ENCODE results near the gene GPC6.

GPC6 gene

DNA sequence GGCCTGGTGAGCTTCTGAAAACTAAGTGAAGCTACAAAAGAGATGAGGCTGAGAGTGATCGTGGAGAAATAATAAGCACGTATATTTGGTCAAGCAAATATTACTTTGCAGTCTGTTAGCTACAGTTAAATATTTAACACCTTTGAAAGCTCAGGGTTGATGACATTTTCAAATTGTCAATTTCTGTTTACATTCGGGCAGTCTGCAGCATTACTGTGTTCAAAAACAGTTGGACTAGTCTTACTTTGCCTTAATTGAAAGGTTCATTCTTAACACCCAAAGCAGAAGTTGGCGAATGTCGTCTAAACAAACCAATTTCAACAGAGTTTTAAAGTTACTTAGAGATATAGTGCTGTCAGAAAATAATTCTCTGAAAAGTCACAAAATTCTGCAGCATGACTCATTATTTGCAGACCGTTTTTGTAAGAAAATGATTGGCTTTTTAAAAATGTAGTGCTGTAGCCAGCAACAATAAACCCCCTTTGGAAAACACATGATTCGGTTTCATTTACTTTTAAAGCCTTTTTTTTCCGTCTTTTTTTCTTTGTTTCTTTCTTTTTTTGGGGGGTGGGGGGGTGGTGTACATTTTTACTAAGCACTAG lies 549.0 kb downstream of the GPC6 start:
- DNase-seq (ENCODE audit: low spot score) = no peak

DNA sequence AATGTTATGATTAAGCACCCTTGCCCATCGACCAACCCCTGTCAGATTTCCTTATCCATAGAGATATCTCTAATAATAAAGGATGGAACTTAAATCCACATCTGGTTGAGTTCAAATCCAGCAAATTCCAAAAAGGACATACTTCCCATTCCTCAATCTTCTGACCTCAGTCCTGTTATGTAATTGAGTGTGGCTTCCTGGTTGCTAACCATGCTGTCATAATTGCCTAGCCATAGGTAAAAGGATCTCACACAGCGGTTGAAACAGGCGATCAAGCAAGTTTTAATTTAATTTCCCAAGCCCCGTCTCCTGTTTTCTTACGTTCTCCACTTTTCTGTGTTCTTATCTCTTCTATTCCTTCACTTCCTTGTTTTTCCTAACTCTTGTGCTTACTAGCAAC lies 550.3 kb downstream of the GPC6 start:
- no peak for DNase-seq (ENCODE audit: low spot score)

DNA sequence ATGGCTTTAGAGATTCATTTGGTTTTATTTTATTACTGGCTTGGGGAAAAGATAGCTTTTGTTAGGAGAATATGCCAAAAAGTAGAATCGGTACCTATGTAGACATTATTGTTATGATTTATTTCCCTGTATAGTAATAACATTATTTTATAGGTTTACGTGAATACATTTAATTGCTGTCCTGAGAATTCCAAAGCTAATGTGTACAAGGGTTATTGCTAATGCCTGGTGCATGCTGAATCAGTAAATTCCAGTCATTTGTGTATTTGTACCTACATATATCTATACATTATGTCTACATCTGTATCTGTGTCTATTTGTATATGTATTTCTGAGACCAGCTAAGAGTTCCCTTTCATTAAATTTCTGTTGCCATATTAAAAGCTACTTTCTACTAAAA lies 550.9 kb downstream of the GPC6 start:
- DNase-seq (ENCODE audit: low spot score) = no peak

DNA sequence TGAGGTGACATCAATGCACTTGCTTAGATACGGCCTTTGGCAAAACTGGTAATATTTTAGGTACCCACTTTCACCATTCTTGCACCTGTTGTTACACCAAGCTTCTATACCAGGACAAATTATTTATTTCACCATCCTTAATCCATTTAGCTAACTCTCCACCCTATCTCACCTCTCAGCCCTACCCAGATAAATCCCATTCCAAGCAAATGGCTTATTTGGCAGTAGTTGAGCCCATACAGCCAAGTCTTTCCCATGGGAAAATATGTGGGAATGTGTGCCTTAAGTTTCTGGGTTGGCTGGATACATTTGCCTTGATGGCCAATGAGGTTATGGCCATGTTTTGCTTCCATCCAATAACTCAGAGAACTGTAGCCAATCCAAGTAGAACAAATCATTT lies 551.9 kb downstream of the GPC6 start:
- DNase-seq (ENCODE audit: low spot score) = no peak

DNA sequence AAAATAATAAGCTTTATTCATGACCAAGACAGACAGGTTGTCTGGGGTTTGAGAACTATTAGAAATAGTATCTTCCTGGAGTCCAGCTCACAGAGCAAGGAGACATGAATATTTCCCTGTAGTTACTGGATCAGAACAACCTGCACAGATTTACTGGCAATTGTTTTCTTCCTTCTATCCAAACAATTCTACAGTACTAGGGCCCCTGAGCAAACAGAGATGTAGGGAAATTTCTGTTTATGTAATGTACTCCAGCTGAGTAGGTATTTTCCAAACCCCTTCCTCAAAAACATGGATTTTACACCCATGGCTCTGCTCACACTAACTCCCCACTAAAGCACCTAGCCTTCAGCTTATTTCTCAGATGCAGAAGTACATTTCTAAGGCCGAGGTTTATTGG lies 557.6 kb downstream of the GPC6 start:
- DNase-seq (ENCODE audit: low spot score) = no peak

DNA sequence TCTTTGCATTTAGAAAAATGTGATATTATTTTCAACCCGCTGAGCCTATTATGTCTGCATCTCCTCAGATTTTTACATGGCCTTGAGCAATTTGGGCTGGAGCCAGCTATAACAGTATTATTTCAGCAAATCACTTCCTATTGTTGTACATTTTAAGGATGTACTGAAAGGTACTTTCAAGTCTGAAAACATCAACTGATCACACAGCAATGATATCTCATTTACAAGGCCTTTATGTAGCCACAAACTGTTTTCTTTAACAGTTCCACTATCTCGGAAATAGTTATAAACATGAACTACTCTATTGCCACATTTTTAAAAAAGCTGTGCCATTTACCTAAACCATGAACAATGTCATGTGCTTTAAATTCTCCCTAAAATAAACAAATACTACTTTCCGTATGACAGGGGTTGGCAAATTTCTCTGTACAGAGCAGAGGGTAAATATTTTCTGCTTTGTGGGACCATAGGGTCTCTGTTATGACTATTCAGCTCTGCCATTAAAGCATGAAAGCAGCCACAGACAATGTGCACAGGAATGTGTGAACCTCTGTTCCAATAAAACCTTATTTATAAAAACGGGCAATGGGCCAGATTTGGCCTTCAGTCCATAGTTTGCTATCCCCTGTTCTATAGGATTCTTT lies 560.4 kb downstream of the GPC6 start:
- DNase-seq (ENCODE audit: low spot score) = no peak

DNA sequence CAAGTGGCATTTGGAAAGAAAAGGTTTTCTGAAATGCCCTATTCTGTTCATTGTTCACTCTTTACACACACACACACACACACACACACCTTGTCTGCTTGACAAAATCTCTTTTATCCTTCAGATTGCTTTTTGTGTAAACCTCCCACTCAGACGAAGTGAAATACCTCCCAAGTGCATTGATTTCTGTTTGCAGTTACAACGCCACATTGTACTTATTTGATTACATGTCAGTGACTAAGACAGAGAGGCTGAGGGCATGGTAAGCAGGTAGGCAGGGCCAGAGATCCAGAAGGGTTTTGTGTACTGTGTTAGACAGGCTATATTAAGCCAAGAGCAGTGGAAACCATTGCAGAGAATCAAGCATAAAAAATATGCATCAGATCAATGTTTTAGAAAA lies 561.8 kb downstream of the GPC6 start:
- no peak for DNase-seq (ENCODE audit: low spot score)

DNA sequence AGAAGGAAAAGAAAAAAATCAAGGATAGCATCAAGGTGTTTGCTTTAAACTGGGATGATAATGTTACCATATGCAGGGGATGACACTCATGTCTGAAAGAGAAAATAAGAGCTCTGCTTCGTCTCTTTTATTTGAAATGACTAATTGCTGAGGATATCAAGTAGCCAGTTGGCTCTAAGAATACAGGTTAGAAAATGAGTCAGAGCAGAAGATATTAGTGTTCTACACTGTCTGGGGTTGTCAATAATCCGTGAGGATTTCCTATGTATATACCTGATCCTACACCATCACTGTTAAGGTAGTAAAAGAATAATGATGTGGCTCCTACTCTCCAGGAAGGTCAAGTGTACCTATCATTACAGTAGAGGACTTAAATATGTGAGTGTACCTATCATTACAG lies 562.5 kb downstream of the GPC6 start:
- DNase-seq (ENCODE audit: low spot score) = peak; percentile 27

DNA sequence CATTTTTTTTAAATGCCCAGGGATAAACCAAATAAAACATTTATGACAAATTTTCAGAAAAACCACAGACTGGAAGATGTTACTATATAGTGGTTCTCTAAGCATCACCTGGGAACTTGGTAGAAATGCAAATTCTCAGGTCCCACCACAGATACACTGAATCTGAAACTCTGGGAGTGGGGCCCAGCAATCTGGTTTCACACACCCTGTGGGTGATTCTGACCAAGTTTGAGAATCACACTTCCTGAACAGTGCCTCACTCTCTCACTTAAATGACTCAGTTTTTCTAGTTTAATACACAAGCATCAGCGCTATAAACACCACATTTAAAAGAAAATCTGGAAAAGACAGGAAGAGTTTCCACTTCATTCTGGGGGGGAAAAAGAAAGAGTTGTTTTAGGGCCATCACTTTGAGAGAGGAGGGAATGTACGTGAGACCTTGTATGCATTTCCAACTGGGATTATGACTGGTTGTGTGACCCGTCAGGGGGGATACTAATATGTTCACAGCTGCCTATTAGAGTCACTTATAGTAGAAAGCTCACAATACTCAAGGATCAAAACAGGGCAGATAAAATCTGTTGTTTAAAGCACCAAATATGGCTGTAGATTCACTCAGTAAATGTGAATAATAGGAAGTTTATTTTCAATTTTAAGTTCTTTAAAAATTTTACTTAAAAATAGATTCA lies 567.7 kb downstream of the GPC6 start:
- DNase-seq (ENCODE audit: low spot score) = peak; percentile 87

DNA sequence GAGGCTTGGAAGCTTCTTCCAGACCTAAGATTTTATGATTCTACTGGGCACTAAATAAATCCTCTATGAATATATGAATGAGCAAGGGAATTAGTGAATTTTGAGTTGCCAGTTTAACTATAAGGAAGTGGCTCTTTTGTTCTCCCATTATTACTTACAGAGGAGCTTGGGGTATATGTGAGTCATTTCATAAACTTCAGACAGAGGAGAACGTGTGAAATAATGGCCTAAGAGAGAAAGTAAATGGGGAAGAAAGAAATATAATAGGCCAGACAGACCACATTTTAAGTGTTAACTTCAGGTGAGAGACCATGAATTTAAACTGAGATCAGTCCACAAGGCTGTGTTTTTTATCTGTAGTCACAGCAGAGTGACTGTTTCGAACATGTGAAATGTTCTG lies 570.9 kb downstream of the GPC6 start:
- DNase-seq (ENCODE audit: low spot score) = peak; percentile 10

DNA sequence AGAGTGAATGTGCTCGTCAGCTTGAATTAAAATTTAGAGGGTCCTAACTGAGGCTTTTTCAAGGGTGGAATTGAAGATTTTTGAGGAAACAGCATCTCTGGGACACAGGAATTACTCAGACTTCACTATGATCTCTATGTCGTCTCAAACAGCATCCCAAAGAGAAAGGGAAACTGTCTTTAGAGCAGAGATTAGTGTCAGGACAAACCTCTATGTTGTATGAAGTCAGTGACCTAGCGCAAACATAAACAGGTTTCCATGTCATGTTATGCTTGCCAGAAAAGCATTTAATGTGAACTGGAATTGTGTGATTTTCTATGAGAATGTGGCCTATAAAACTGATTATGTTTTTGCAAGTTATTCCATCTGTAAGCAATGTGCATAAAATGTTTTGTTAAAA lies 573.7 kb downstream of the GPC6 start:
- no peak for DNase-seq (ENCODE audit: low spot score)

DNA sequence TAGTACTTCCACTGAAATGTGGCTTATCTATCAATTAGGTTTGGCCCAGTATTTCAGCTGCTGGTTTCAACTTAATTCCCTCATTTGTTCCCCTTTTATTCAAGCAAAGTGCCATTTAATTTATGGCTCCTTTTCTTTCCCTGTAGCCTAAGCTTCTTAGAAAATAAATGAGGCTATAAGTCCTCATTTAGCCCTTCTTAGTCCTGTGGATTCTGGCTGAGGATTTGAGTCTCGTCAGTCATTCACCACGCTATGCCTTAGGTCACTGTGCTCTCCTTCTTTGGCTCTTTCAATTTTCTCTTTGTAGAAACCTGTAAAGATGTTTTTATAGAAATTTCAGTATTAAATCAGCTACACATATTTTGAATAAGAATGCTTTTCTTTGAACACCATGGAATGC lies 579.1 kb downstream of the GPC6 start:
- no peak for DNase-seq (ENCODE audit: low spot score)

DNA sequence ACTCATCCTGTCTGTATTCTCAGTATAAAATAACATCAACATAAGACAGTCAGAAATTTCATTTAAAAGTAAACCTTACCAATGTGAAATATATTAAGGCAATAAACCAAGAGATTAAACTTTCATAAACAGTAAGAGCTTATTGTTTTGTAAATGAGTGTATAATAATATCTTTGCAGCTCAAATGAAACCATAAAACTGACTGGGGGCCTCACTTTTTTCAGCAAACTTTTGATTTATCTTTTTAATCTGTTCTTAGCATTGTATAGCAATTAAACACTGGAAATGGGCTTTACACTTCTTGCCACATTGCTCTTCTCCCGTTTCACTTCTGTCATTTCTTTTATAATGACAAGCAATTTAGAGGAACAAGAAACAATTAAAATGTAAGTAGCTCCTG lies 580.3 kb downstream of the GPC6 start:
- no peak for DNase-seq (ENCODE audit: low spot score)

DNA sequence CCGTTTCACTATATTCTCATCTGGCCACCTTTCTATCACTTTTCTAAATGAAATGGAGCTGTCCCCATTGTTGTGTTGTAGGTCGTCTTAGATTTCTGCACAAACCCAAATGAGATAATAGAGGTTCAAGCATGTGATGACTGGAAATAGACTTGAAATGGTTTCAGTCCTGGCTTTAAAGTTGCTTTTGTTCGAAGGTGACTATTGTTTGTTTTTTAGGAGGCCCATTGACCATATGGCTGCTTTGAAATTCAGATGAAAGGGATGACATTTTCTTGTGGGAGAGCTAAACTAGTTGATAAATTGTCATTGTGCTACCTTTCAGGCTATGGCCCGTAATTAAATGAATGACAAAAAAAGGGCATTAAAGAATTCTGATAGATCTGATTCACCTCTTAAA lies 583.7 kb downstream of the GPC6 start:
- DNase-seq (ENCODE audit: low spot score) = no peak

DNA sequence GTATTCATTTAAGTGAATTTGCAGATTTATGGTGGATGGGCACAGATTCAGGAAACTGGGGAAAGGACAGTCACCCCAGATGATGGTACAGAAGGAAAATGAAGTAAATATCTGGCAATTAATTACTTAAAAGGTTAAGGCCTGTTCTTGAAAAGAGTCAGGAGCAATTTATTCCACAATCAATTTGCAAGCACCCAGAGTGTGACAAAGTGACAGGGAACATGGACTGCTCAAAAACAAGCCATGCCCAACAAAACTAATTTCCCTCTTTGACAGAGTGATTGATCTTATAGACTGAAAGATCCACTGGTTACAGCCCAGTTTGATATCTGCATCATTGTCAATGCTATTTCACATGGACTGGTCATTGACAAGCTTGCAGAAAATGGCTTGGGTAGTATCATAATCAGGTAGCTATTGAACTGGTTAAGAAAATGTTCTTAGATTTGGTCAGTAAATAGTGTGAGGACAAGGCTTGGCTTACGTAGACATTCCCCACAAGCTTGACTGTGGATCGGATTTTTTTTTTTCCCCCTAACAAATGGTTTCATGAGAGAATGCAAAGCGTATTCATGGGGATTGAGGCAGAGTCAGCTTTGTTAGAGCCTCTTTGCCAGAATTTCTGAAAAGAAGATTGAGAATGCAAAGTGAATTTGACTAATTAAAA lies 584.6 kb downstream of the GPC6 start:
- DNase-seq (ENCODE audit: low spot score) = no peak

DNA sequence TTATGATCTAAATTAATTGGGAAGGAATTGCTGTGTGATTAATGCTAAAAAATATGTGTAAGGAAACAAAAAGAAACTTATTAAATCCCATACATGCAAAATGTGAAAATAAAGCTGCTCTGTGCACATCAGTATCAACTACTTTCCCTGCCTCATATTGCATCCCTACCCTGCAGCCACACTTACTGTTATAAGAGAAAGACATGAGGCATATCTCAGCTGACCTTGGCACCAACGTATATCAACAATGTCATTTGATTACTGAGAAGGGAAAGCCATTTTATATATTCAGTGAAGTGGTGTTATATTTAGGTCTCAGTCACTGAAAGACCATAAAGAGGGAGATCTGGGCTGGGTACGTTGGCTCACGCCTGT lies 585.1 kb downstream of the GPC6 start:
- DNase-seq (ENCODE audit: low spot score) = no peak

DNA sequence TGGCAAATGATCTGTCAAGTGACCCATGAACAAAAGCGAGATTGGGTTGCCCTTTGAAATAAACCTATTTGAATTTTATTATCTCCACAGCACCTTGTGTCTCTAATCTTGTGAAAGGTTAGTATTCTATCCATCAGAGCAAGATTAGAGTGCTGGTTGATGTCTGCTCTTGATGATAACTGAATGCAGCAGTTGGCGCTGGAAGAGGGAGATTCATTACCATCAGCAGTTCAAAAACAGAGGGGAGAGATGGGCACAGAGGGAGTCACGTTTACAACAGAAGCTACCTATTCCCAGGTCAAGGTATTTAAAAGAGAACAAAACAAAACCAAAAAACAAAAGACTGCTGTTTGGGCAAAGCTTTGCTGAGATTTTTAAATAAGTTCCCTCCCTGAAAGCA lies 588.1 kb downstream of the GPC6 start:
- no peak for DNase-seq (ENCODE audit: low spot score)

DNA sequence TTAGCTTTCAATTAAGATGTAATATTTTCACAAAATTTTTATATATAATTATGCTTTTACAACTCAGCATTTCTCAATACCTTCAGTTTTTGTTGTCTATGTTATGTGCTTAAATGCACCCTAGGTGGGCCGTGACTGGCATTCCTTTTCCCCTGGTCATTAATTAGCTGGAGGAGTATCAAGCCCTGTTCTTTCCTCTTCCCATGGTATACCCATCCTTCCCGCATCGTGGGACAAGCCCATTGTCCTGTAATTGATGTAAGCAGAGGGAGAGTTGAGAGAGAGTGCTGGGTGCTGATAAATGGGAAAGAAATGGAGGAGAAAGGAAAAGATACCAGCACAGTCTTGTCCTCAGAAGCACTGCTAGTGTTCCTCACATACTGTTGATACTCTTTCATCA lies 591.7 kb downstream of the GPC6 start:
- DNase-seq (ENCODE audit: low spot score) = no peak

DNA sequence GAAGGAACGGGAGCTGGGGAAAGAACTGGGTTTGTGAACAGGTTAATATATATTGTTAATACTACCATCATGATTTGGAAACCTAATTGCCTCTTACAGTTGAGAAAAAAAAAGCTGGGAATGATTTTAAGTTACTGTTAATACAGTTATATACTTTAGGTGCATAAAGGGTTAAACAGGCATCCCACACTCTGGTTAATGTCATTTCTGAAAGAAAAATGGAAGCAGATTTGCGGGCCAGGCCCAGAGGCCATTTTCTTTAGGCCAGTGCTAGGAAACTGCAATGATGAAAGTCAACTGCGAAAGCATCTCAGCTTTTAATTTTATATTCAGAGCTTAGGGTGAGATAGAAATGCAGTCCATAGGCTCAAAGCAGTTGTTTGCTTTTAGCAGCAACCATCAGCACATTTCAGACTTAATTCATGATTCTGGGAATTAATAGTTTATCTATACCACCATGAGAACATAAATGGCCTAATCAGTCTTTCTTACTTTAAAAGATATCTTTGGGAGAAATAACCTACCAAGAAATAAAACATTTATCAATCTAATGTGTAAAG lies 592.8 kb downstream of the GPC6 start:
- DNase-seq (ENCODE audit: low spot score) = no peak

DNA sequence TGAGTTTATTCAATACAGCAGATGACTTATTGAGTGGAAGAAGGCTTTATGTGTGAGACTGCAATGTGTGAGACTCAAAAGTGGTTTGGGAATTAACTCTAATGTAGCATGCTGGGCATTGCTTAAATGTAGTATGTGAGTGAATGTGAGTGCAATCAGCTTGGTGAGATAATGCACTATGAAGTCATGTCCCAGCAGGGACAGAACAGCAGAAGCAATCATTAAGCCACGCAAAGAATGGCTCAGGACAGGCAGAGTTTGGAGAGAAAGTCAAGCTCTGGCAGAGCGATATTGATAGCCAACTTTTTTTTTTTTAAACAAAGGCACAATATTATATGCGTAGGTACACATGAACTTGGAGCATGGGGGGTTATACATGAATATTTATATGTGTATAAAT lies 597.7 kb downstream of the GPC6 start:
- DNase-seq (ENCODE audit: low spot score) = no peak

DNA sequence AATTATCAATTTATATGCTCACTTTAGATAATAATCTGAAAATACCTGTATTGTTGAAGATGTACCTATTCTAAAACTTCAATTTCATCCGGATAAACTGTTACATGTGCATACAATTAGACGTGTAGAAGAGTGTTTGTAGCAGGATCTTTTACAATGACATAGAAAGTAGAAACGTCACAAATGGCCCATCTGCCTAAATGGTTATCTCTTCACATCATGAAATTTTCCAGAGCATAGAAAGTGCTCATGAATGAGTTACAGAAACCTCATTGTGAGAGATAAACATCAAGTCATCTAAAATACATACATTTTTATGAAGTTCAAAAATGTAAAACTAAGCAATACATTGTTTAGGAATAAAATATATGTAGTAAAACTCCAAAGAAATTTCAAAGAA lies 607.4 kb downstream of the GPC6 start:
- no peak for DNase-seq (ENCODE audit: low spot score)

DNA sequence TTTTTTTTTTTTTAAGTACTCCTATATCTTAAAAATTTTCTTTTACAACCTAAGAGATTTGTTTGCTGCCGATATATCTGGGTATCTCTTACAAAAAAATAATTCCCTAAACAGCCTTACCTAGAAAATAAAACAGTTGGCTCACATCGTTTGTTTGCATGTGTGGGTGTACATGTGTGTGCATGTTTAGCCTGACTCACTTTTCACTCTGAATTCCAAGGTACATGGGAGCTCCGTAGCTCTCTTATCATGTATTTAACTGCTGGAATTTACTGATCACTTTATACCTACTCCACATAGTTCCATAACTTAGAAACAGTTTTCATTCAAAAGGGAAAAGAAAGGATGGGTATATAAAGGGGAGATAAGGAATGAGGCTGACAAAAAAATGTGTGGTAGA lies 616.5 kb downstream of the GPC6 start:
- no peak for DNase-seq (ENCODE audit: low spot score)

DNA sequence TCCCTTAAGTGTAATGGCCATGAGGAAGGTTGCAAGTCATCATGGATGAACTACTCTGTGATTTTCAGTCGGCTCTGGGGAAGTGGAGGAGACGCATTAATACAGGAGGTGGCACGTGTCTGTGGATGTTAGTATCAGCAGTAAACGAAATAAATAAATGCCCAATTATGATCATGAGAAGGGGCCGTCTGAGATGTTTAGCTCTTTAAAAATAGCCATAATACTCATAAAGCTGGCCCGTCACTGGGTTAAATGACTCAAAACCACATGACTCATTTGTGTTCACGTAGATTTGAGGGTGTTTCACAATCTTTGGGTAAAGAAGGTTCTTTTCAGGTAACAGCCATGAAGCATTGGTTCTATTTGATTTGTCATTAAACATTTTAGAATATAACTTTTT lies 620.6 kb downstream of the GPC6 start:
- DNase-seq (ENCODE audit: low spot score) = peak; percentile 39

Measured in activated CD4-positive, alpha-beta T cell treated with anti-CD3 and anti-CD28 coated beads, Interleukin-2, Interleukin-4, amounts not matched to agents 100 ng/mL and 50 ng/mL, durations not matched to agents 16 hours and 8 hours (primary cell).